Uterus (tissue), 2 donors: ENCODE data around the gene KRTAP5-8.

Source experiments
- CTCF ChIP-seq, 4 experiments: fragments of 200-600 bp in 2 of 4; fragments of 450-650 bp in 2 of 4; sonication (generic) in 2 of 4; IDR thresholded peaks; one replicate each; pipeline ENCODE4 v1.5.1; 2016 to 2019; ENCODE audit warnings: antibody characterized with exemption in 4 of 4, mild to moderate bottlenecking in 2 of 4, moderate library complexity in 1 of 4
- POLR2A ChIP-seq, 2 donors: fragments of 450-650 bp; IDR thresholded peaks; one replicate each; pipeline ENCODE4 v1.6.1; 2016; ENCODE audit warnings: antibody characterized with exemption in 2 of 2, mild to moderate bottlenecking in 1 of 2, moderate library complexity in 1 of 2

- TF ChIP-seq CTCF (IDR thresholded peaks at IDR 0.05), result no peak
- TF ChIP-seq POLR2A (IDR thresholded peaks at IDR 0.05), result no peak
These were observed 803 bp downstream of the KRTAP5-8 start for GRCh38 chr11:71538666-71538990.
